Ascending aorta (tissue), 2 donors: ENCODE measurements around the gene DAB1. TPM values are rescaled to one million over a fixed set of nuclear protein-coding genes. Genes with fewer than 3 reads are reported as not detected.

ENCODE experiments used
- DNase-seq, 2 donors: peaks; one replicate each; pipeline ENCODE4 v3.0.0-alpha.2; 2019; ENCODE audit warnings: low spot score in 2 of 2
- H3K27ac ChIP-seq, 2 donors: fragments of 200-600 bp; sonication (generic); one replicate each; pipeline ENCODE4 v1.5.1; 2016 to 2017; ENCODE audit warnings: mild to moderate bottlenecking in 1 of 2
- H3K27me3 ChIP-seq: fragments of 200-600 bp; sonication (generic); one replicate; pipeline ENCODE4 v1.5.1; 2017
- H3K36me3 ChIP-seq, 2 donors: fragments of 200-600 bp; sonication (generic); one replicate each; pipeline ENCODE4 v1.5.1; 2016
- H3K4me1 ChIP-seq, 2 donors: fragments of 200-600 bp; sonication (generic); one replicate each; pipeline ENCODE4 v1.5.1; 2016 to 2017; ENCODE audit warnings: mild to moderate bottlenecking in 1 of 2
- H3K4me3 ChIP-seq, 2 donors: fragments of 200-600 bp; sonication (generic); one replicate each; pipeline ENCODE4 v1.5.1; 2016 to 2017; ENCODE audit warnings: mild to moderate bottlenecking in 1 of 2
- H3K9me3 ChIP-seq, 2 donors: fragments of 200-600 bp; sonication (generic); one replicate each; pipeline ENCODE4 v1.5.1; 2016
- intact Hi-C: fragments of 100-400 bp; cut with DNase I; formaldehyde crosslinking; loops from one replicate; pipeline ENCODE4 v1.15.1; 2023
- total RNA-seq: library from RNA; depleted of rRNA; stranded (reverse); fragments of >200 nt; gene quantifications from one replicate; pipeline ENCODE4 v1.1.0, GENCODE V29; 2016
- TF ChIP-seq, protein P1 (sequence below), 3 experiments: fragments of 200-600 bp in 2 of 3; fragments of 450-650 bp in 1 of 3; sonication (generic) in 2 of 3; IDR thresholded peaks; one replicate each; pipeline ENCODE4 v1.5.1; 2016 to 2019; ENCODE audit warnings: antibody characterized with exemption in 3 of 3, mild to moderate bottlenecking in 1 of 3, moderate library complexity in 1 of 3

DAB1 gene
- total RNA-seq, 1 donor from 2014 or later: not detected

DNA sequence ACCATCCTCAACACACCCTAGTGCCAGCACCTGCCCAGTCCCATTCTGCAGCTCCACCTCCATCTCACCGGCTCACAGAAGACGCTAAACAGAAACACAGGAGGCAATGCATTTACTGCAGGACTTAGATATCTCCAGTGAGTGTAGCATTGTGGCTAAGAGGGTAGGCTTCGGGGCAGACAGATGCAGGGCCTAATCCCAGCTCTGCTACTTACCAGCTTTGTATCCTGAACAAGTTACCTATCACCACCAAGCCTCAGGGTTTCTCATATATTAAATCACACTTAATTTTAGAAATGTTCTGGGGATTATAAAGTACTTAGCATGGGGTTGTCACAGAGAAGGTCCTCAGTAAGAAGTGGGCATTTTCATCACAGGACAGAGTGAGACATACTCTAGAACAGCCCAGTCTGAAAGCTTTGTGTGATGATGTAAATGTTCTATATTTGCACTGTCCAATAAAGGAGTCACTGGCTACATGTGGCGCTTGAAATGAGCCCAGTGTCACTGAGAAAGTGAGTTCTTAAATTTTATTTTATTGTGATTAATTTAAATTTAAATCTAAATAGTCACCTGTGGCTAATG lies 308.7 kb downstream of the DAB1 start:
- Histone ChIP-seq H3K36me3 (no peaks in the 10 kb centered on the region), H3K27me3 (no peaks in the 10 kb centered on the region), H3K4me3 (no peak overlapping the region), H3K9me3 (no peaks in the 10 kb centered on the region), H3K27ac (no peak overlapping the region), H3K4me1 (no peaks in the 10 kb centered on the region)
- TF ChIP-seq, protein P1, sequence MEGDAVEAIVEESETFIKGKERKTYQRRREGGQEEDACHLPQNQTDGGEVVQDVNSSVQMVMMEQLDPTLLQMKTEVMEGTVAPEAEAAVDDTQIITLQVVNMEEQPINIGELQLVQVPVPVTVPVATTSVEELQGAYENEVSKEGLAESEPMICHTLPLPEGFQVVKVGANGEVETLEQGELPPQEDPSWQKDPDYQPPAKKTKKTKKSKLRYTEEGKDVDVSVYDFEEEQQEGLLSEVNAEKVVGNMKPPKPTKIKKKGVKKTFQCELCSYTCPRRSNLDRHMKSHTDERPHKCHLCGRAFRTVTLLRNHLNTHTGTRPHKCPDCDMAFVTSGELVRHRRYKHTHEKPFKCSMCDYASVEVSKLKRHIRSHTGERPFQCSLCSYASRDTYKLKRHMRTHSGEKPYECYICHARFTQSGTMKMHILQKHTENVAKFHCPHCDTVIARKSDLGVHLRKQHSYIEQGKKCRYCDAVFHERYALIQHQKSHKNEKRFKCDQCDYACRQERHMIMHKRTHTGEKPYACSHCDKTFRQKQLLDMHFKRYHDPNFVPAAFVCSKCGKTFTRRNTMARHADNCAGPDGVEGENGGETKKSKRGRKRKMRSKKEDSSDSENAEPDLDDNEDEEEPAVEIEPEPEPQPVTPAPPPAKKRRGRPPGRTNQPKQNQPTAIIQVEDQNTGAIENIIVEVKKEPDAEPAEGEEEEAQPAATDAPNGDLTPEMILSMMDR (IDR thresholded peaks at IDR 0.05): no peak
- intact Hi-C loops: no loop called here
- DNase-seq: no peak

GRCh38 chr1:57112148-57112547 lies 311.7 kb downstream of the DAB1 start:
- Histone ChIP-seq H3K27ac (no peak overlapping the region), H3K4me1 (no peaks in the 10 kb centered on the region), H3K27me3 (no peaks in the 10 kb centered on the region), H3K36me3 (no peaks in the 10 kb centered on the region), H3K4me3 (no peak overlapping the region), H3K9me3 (no peaks in the 10 kb centered on the region)
- TF ChIP-seq, protein P1 (IDR thresholded peaks at IDR 0.05): no peak
- DNase-seq: no peak
- intact Hi-C loops: no loop called here

GRCh38 chr1:57111175-57111574 lies 312.7 kb downstream of the DAB1 start:
- H3K9me3 ChIP-seq: no peaks in the 10 kb centered on the region
- no peak for DNase-seq
- H3K4me1 ChIP-seq: no peaks in the 10 kb centered on the region
- intact Hi-C loops: no loop called here
- H3K27me3 ChIP-seq: no peaks in the 10 kb centered on the region
- no peak overlapping the region for H3K4me3 ChIP-seq
- H3K36me3 ChIP-seq: no peaks in the 10 kb centered on the region
- H3K27ac ChIP-seq: no peak overlapping the region
- TF ChIP-seq, protein P1 (IDR thresholded peaks at IDR 0.05): no peak

- DNase-seq: no peak
- no peaks in the 10 kb centered on the region for H3K4me1 ChIP-seq
- intact Hi-C loops: no loop called here
- no peaks in the 10 kb centered on the region for H3K27me3 ChIP-seq
- no peaks in the 10 kb centered on the region for H3K9me3 ChIP-seq
- no peaks in the 10 kb centered on the region for H3K36me3 ChIP-seq
- H3K27ac ChIP-seq: no peak overlapping the region
- TF ChIP-seq, protein P1 (IDR thresholded peaks at IDR 0.05): no peak
- H3K4me3 ChIP-seq: no peak overlapping the region
These were observed 314.0 kb downstream of the DAB1 start for GRCh38 chr1:57109883-57110282.

DNA sequence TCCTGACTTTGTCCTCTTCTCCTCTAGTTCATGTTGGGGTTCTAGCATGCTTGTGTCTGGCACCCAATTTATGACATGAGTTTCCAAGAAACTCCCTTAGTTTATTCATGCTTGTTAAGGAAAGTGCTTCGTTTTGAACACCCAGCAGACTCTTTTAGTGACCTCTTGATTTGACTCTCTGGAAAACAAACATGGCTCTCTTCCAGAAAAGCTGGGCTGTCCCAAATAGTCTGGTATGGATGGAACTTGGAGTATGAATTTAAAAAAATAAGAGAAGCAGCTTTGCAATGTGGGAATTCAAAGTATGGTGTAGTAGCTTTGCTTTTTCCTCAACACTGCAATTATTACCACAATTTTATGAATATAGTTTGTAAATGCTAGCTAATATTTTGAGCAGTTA lies 314.6 kb downstream of the DAB1 start:
- no peak overlapping the region for H3K4me3 ChIP-seq
- TF ChIP-seq, protein P1 (IDR thresholded peaks at IDR 0.05): no peak
- no peaks in the 10 kb centered on the region for H3K27me3 ChIP-seq
- no peak overlapping the region for H3K27ac ChIP-seq
- H3K4me1 ChIP-seq: no peaks in the 10 kb centered on the region
- no peaks in the 10 kb centered on the region for H3K36me3 ChIP-seq
- DNase-seq: no peak
- no peaks in the 10 kb centered on the region for H3K9me3 ChIP-seq
- intact Hi-C loops: no loop called here

- Histone ChIP-seq H3K36me3 (no peaks in the 10 kb centered on the region), H3K27me3 (no peaks in the 10 kb centered on the region), H3K27ac (no peak overlapping the region), H3K9me3 (no peaks in the 10 kb centered on the region), H3K4me1 (no peaks in the 10 kb centered on the region), H3K4me3 (no peak overlapping the region)
- no peak for DNase-seq
- intact Hi-C loops: no loop called here
- TF ChIP-seq, protein P1 (IDR thresholded peaks at IDR 0.05): no peak
These were observed 317.6 kb downstream of the DAB1 start for GRCh38 chr1:57106296-57106695.
